GM21360 (cell line): ENCODE data around the gene DHX8.
"Not testable (repeated sequence)": the region's sequence is repeated elsewhere in the genome, so short reads cannot be mapped to it uniquely, and the experiment has no call there.

Experiments
- ATAC-seq: cut with Tn5 transposase; IDR thresholded peaks from one replicate; pipeline ENCODE4 v1.9.1; 2021; ENCODE audit warnings: mild to moderate bottlenecking, moderate library complexity; ENCODE audit not compliant: unreplicated experiment

Gene DHX8

DNA sequence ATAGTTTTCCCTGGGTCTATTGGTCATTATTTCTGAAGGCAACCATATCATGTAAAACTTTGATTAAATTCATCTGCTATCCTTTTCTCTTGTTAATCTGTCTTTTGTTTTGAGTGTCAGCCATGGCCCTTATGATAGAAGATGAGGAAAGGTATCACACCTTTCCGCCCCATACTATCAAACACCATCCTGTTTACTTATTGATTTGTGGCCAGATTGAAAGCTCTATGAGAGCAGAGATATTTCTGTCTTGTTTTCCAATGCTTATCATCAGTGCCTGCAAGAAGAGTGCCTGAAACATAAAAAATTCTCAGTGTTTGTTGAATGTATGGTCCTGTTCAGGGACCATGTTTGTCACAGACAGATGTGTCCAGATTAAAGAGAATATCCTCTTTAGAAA, 22.6 kb upstream of the DHX8 start:
- ATAC-seq: no peak

DNA sequence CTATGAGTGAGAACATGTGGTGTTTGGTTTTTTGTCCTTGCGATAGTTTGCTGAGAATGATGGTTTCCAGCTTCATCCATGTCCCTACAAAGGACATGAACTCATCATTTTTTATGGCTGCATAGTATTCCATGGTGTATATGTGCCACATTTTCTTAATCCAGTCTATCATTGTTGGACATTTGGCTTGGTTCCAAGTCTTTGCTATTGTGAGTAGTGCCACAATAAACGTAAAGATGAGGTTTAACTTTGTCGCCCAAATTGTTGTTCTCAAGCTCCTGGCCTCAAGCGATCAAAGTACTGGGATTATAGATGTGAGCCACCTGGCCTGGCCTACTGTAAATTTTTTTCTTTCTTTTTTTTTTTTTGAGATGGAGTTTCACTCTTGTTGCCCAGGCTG, 21.2 kb upstream of the DHX8 start:
- ATAC-seq: not testable (repeated sequence)

DNA sequence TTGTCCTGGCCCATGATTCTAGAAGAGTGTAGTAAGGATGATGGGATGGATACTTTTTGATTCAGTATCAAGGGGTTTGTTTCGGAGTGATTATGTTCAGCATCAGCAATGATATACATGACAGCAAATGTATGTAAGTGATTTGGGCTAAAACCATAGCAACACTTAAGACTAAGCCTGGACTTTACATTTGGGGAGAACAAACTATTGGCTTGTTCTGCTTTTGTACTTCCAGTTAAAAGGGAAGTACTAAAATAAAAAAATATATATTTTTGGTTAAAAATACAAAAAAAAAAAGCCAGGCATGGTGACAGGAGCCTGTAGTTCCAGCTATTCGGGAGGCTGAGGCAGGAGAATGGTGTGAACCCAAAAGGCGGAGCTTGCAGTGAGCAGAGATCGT, 20.5 kb upstream of the DHX8 start:
- ATAC-seq: no peak

DNA sequence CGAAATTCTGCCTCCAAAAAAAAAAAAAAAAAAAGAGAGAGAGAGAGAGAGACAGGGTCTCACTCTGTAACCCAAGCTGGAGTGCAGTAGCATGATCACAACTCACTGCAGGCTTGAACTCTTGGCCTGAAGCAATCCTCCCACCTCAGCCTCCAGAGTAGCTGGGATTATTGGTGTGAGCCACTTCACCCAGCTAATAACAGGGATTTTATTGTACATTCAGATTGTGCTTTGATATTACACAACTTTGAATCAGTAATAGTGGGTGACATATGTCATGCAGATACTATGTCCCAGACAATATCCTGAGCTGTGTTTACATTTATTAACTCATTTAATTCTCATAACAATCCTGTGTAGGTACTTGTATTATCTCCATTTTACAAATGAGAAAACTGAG, 19.7 kb upstream of the DHX8 start:
- no peak for ATAC-seq

DNA sequence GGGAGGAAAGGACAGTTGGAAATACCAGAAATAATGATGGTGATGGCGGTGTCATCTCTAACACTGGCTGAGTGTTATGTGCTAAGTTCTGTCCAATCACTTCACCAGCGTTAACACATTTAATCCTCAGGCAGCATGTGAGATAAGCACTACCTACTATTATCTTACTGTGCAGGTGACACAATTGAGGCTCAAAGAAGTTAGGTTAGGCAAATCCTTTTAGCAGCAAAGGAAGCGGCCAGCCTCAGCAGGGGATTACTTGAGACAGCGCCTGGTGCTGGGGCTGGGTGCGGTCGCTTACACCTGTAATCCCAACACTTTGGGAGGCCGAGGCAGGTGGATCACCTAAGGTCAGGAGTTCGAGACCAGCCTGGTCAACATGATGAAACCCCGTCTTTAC, 18.7 kb upstream of the DHX8 start:
- ATAC-seq: no peak

DNA sequence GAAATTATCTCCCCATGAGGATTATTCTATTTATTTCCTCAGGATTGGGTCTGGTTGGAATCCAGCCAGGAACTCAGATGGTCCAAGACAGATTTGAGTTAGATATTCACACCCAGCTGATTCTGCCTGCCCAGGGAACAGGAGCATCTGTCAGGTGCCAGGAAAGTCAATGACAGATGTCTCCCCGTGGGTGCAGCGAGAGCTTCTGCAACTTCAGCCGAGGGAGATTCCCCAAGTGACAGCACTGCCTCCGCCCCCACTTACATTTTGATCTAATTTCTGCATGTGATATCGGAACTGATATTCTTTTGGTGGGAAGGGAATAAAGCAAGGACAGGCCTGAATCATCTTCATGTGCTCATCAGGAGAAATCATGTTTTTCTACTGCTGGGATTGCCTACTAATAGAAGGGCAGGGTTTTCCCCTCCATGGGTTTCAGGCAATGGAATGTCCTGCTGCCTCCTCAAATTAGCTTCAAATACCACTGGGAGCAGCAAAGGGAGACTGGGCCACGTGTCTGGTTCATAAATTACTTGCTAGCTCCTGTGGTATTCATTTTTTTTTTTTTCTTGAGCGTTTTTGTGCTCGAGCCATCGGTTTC, 15.7 kb upstream of the DHX8 start:
- no peak for ATAC-seq

DNA sequence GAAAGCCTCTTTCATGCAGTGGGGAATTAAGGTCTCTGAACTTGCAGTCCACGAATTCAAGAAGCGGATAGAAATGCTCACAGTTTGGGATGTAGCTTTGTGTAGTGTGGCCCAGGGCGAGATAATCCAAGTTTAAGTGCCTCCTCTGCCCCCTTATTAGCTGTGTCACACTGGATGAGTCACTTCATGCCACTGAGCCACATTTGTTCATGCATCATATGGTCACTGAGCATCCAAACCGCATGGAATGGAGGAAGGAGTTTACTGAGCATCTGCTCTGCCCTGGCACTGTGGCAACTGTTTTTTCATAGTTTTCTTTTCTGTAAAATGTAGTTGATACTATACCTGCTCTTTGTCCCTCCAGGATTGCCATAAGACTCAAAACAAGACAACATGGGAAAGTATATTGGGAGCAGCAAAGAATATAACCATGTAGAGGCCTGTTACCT, 15.1 kb upstream of the DHX8 start:
- no peak for ATAC-seq

DNA sequence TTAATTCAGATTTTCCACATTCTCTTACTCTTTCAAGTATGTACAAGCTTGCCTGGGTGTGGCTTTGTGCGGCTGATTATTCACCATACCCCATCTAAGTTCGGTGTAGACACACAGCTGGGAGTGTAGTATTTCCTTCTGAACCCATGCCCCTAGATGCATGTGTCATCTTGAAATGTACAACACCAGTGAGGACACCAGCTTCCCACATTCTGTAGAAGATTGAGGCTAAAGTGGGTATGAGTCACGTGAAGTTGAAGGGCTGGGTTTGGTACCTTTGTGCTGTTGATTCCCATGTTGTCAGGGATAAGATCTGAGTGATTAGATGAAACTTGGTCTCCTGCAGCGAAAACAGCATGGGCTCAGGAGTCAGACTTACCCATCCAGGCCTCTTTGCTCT, 14.6 kb upstream of the DHX8 start:
- no peak for ATAC-seq

DNA sequence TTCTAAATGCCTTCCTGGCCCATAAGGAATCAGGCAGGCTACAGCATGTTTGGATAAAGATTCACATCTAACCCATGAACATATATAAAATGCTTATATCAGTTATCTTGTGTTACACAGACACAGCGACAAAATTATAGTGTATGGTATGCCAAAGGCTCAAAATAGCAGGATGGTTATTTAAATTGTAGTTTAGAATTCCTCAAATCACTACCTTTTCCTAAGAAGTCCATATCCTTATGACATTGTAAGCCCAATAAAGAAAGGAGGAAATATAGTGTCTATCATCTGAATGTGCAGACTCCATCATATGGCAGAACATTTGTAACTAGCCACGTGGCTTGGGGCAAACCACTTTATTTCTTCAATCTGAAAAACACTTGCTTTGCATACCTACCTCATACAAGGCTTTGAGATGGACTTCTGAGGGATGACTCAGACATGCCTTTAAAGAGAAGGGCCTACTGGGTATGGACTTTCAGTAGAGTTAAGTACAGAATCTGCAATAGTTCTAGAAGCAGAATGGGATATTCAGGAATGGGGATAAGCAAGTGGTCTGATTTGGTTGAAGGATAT, 12.1 kb upstream of the DHX8 start:
- no peak for ATAC-seq

DNA sequence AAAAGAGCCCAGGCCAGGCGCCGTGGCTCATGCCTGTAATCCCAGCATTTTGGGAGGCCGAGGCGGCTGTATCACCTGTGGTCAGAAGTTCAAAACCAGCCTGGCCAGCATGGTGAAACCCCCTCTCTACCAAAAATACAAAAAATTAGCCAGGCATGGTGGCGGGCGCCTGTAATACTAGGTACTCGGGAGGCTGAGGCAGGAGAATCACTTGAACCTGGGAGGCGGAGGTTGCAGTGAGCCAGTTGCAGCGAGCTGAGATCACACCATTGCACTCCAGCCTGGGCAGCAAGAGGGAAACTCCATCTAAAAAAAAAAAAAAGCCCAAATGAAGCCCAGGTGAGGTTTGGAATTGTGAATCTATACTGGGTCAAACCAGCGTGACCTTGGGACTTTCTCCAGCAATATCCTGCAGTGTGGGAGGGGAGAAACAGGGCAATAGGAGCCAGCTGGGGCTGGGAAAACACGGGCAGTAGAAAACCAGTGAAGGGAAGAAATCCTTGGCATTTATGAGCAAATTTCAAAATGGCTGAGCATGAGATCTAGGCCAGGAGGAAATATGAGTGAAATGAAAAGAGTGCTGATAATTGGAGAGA, 8.2 kb upstream of the DHX8 start:
- no peak for ATAC-seq

DNA sequence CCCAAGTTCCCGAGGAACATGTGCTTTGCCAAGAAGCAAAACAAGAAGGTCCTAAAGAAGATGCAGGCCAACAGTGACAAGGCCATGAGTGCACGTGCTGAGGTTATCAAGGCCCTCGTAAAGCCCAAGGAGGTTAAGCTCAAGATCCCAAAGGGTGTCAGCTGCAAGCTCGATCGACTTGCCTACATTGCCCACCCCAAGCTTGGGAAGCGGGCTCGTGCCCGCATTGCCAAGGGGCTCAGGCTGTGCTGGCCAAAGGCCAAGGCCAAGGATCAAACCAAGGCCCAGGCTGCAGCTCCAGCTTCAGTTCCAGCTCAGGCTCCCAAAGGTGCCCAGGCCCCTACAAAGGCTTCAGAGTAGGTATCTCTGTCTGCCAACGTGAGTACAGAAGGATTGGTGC, 7.5 kb upstream of the DHX8 start:
- ATAC-seq: not testable (repeated sequence)

DNA sequence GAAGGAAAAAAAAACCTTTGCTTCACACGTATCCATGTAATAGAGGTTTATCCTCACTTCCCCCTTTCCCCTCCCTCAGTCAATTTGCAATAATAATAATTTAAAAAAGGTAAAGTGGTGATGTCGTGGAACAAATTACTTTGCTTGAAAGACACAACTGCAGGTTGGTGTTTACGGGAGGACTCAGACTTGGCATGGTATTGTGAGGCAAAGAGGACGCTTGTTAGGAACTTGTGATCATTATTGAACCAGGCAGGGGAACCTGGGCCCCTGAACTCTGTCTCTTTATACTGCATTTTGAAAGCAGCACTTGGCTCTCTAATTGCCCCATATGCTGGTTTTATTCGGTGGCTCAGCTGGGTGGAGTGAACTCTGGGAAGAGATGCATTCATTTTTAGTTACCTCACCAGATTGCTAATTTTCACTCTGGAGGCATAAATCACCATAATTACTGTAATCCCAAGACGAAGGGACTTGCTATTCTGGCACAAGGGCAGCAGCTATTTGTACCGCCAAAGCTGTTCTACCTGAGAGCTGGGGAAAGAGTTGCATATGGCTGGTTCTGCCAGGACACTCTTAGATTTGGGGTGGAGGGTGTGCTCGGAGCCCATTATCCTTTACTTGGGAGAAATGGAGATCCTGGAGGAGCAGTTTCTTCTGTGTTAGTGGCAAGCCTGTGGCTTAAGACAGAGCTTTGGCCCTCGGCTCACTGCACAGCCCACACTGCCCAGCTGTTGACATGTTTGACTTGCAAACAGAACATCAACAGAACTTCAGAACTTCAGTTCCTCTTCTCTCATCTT, 5.7 kb upstream of the DHX8 start:
- ATAC-seq: no peak

DNA sequence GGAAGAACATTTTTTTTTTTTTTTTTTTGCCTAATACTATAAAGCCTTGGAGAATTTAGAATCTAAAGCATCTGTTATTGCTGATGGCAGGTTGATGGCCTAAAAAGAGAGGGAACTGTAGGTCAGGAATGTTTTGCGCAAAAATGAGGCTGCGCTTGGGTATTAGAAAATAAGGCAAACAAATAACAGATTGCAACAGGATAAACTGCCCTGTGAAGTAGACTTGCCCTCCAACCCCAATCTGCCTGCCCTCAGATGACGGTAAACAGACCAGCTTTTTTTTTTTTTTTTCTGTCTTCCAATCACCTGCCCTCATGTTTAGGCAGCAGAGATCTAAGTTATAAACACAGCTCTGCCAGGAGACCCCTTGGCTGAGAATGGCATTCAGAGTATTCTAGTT, 3.8 kb upstream of the DHX8 start:
- no peak for ATAC-seq

DNA sequence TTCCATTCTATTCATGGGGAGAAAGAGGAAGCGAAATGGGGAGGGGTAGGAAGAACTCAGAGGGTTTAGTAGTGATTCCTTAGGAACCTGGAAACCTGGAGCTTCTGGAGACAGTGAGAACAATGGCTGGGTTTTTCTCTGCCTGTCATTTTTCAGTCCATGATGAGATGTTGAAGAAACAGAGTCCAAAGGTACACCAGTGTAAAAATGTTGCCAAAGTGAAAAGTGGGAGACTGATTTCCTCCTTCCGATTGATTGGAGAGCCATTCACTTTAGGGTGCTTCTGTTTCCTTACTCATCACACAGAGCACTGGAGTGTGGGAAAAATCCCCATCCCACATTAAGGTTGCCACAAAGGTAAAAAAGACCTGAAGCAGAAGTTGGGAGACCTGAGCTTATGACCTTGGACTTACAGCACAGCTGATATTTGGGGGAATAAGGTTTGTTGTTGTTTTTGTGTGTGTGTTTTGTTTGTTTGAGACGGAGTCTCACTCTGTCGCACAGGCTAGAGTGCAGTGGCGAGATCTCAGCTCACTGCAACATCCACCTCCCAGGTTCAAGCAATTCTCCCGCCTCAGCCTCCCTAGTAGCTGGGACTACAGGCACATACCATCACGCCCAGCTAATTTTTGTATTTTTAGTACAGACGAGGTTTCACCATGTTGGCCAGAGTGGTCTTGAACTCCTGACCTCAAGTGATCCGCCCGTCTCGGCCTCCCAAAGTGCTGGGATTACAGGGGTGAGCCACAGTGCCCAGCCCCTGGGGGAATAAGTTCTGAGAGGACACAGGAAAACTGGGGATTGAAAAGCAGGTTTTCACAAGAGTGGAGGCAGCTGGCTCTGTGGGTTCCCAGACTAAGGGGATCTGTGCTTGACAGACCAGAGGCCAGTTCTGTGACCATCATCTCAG, 1.4 kb upstream of the DHX8 start:
- no peak for ATAC-seq

DNA sequence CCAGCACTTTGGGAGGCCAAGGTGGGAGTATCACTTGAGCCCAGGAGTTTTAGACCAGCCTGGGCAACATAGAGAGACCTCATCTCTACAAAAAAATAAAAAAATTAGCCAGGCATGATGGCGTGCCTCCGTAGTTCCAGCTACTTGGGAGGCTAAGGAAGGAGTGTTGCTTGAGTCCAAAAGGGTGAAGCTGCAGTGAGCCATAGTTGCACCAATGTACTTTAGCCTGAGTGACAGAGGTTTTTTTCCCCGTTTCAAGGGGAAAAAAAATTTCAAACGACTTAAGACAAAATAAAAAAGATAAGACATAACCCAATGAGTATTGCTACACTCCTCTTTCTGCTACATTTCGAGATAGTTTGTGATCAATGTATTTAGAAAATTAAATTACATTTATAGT, 6.8 kb downstream of the DHX8 start:
- ATAC-seq: no peak

DNA sequence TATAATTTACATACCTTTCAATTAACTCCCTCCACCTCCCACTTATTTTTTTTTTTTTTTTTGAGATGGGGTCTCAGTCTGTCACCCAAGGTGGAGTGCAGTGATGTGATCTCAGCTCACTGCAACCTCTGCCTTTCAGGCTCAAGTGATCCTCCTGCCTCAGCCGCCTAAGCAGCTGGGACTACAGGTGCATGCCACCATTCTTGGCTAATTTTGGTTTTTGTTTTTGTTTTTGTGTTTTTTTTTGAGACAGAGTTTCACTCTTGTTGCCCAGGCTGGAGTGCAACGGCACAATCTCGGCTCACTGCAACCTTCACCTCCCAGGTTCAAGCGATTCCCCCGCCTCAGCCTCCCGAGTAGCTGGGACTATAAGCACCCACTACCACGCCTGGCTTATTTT, 25.7 kb downstream of the DHX8 start:
- ATAC-seq: not testable (repeated sequence)

DNA sequence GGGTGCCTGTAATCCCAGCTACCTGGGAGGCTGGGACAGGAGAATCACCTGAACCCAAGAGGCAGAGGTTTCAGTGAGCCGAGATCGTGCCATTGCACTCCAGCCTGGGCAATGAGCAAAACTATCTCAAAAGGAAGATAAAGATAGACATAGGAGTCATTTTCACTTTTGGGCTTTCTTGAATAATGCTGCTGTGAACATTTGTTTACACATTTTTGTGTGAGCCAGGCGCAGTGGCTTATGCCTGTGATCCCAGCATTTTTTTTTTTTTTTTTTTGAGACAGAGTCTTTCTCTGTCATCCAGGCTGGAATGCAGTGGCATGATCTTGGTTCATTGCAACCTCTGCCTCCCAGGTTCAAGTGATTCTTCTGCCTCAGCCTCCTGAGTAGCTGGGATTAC, 27.4 kb downstream of the DHX8 start:
- ATAC-seq: not testable (repeated sequence)

DNA sequence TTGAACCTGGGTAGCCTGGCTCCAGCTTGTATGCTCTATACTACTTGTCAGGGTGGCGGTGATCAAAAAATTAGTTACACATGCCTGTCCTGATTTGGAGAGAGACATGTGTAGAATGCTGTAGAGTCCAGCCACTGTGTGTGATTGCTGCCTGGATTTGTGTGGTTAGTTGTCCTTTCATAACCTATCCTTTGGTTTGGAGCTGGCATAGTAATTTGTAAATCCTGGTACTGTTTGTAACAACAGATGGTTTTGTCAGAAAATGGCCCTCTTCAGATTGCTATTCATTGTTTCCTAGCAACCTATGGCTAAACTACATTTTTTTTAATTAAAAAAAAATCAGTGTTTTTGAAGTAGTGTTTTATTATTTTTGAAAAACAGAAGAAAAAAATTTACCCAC, 31.9 kb downstream of the DHX8 start:
- no peak for ATAC-seq

DNA sequence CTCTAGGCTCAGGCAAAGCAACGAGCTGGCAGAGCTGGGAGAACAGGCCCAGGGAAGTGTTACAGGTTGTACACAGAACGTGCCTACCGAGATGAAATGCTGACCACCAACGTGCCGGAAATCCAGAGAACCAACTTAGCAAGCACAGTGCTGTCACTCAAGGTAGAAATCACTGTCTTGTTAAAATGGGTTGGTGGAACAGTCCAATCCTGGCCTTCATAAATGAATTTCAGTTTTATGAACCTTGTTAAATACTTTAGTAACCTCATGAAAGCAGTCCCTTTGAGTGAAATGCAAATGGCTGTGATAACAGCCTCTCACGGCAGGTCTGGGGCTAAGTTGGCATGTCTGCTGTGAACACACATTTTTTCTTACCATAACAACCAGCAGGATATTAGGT, 33.4 kb downstream of the DHX8 start:
- no peak for ATAC-seq

DNA sequence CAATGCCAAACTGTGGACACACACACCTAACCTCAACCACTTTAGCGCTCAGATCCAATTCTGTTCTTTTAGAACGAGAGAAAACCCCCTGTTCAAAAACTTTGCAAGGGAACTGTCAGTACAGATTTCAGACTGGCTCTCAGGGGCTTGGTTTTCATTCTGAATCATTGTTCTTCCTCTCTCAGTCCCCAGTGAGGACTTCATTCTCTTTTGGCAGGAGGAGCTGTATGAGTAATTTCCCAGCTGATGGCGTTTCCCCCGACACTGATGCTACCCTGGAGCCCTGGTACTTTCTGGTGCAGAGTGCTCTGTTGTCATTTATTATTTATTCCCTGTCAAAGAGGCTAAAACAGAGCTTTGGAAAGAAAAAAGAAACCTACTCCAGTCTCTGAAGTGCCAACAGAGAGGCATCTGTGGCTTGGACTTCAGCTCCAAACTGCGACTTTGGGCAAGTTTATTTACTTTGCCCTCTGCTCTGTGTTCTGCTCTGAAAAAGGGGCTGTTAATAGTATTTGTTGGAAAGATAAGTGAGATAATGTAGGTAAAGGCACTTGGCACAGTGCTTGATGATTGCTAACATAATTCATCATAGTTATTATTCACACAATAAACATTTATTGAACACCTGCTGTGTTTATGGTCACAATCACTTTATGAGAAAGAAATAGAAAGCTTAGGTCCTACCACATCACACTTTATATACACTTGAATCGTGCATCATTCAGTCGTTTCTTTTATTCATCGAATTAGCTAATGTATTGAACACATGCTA, 34.0 kb downstream of the DHX8 start:
- no peak for ATAC-seq
